GM19025 (cell line): ENCODE results near the gene KNG1.

Experiments
- ATAC-seq: cut with Tn5 transposase; IDR thresholded peaks from one replicate; pipeline ENCODE4 v1.9.1; 2021; ENCODE audit warnings: mild to moderate bottlenecking, low read depth, moderate library complexity; ENCODE audit not compliant: unreplicated experiment

The KNG1 gene

DNA sequence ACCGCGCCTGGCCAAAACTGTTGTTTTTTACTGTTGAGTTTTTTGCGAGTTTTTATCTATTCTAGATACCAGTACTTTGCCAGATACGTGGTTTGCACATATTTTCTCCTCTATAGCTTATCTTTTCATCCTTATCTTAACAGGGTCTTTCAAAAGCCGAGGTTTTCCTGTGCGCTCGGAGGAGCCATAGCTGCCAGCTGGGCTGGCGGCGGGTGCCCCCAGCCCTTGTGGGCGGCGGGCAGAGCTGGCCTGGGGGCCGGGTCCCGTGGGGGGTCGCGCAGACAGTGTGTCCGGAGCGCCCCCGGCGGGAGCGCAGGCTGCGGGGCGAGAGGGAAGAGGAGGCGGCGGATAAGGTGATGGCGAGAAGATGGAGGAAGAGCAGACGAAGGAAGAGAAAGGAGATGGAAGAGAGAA, 55.1 kb downstream of the KNG1 start:
- ATAC-seq = peak; percentile 26

GRCh38 chr3:186772701-186773417, 55.7 kb downstream of the KNG1 start:
- peak; percentile 89 for ATAC-seq

DNA sequence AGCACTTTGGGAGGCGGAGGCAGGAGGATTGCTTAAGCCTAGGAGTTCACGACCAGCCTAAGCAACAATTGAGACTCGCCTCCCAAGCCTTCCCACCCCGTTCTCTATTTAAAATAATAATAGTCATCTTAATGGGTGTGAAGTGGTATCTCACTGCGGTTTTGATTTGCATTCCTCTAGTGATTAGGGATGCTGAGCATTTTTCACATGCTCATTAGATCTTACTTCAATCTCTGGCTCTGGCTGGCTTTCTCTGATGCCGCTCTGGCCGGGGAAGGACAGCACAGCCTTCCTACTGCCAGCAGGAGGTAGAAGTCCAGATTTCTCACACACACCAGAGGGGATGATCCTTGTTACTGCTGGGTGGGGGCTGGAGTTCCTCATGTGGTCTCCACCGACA, 58.8 kb downstream of the KNG1 start:
- no peak for ATAC-seq

DNA sequence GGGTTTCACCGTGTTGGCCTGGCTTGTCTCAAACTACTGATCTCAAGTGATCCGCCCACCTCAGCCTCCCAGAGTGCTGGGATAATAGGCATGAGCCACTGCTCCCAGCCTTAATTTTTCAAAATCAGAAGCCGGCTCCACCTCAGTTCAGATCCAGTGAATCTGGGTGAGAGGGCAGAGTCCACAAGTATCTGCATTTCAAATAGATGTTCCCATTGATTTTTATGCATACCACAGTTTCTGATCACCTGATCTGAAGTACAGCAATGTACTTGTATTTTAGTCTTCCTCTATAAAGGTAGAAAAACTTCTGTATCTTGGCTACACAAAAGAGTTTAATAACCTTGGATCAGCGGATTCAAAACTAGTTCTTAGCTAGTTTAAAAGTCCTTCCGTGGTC, 62.0 kb downstream of the KNG1 start:
- no peak for ATAC-seq

GRCh38 chr3:186782542-186783057, 65.4 kb downstream of the KNG1 start:
- ATAC-seq = no peak

DNA sequence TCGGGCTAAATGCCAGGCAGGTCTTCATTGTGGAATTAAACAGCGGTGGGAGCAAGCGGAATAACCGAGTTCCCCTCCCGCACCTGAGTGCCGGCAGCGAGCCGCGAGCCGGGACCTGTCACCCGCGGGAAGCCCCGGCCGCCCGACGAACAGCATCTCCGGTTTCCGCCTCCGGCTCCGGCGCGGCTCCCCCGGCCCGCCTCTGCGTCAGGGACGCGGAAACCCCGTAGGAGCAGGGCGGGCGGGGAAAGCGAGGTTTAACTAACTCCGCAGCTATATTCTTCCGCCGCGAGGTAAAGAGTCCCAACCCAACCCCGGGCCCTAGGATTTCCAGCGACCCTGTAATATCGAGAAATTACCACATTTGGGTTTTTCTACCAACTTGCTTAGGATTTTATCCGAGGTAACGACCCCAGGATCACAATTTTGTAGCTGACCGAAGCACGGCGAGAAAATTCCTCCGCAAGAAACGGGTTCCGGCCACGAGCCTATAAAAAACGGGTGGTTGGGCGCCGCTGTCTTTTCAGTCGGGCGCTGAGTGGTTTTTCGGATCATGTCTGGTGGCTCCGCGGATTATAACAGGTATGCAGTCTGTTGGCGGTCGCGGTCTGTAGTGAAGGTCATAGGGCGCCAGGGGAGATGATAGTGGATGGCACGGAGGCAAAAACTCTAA, 66.0 kb downstream of the KNG1 start, which contains the start of gene EIF4A2:
EIF4A2 (plus strand) TSS at position 520 of the 673 bp plus-strand sequence; CDS start at position 554, 34 bp downstream.
- ATAC-seq = peak; percentile 54

DNA sequence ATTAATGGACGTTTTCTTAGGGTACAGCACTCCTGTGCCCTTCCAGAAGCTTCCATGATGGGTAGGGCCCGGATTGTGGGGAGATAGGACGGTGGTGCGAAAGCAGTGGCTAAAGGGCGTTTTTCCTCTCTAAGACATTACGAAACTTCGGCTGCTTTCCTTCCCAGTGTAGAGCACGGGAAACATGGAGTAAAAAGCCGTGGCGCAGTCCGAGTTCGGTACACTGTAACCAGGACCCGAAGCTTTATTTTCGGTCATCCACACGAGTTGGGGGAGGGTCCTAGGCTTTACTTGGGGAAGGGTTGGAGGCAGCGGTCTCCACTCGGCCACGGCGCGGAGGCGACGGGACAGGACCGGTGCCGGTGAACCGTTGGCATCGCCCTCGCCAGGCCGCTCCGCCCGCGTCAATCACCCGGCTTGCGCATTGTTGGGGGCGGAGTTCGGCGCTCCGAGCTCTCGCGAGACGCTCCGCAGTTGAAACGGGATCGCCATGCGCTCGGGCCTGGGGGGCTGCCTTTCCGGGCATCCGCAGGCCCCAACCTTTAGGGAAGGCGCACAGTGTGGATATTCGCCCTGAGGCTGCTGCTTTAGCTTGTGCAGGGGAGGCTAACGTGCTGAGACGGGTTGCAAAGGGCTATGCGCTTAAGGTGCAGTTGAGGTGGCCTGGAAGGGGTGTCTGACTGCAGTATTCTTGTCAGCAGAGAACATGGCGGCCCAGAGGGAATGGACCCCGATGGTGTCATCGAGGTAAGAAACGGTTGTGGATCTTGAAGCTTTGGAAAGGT, 66.8 kb downstream of the KNG1 start:
- ATAC-seq = peak; percentile 56

GRCh38 chr3:186784820-186785494, 67.8 kb downstream of the KNG1 start:
- no peak for ATAC-seq

- ATAC-seq = no peak
These were observed 68.4 kb downstream of the KNG1 start for GRCh38 chr3:186785495-186786018.

DNA sequence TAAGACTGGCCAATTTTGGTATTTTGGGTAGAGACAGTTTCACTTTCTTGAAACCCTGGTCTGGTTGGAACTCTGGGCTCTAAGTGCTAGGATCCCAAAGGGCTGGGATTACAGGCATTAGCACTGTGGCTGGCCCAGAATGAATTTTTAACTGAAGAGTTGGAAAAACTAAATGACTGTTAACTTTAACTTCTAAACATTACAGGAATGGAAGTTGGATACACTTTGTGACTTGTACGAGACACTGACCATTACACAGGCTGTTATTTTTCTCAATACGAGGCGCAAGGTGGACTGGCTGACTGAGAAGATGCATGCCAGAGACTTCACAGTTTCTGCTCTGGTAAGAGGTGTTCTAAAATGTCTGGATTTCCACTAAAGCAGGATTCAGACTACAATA, 69.8 kb downstream of the KNG1 start:
- ATAC-seq = no peak

- ATAC-seq = no peak
These were observed 70.7 kb downstream of the KNG1 start for GRCh38 chr3:186787642-186788481.

- ATAC-seq = no peak
These were observed 71.6 kb downstream of the KNG1 start for GRCh38 chr3:186788482-186789370.

GRCh38 chr3:186789554-186790260, 72.5 kb downstream of the KNG1 start:
- no peak for ATAC-seq

DNA sequence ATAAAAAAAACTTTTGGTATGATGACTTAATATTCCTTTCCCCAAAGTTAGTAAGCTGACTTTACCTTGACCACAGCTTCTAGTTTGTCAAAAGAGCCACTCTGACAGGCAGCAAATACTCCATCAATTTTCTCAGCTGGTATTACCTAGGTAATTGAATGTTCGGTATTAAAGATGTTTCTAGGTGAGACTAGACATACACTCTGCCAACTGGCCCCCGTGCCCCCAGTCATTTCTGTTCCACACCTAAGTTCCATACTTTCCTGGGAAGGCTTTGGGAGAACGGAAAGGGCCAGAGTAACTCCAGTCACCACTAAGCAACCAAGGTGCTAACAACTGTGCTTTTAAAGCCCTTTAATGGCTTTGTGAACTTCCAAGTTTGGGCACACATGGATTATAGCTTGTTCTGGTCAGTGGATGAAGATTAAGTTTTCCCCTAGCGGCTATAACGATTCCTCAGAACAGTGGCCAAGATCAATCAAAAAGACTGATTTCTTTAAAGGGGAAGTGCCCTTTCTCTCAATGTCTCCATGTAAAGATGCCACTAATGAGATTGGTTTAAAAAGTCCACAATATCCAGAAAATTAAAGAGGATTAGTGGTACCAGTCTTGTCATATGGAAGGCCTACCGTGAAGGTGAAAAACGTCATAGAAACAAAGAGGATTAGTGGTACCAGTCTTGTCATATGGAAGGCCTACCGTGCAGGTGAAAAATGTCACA, 73.3 kb downstream of the KNG1 start:
- no peak for ATAC-seq
